Stimulated activated naive CD8-positive, alpha-beta T cell treated with anti-CD3 and anti-CD28 coated beads, Interleukin-15, amount 100 ng/mL, for 72 hours (primary cell): ENCODE measurements around the gene NFIB.

Experiments used
- ATAC-seq: fragments of 150-1000 bp; cut with Tn5 transposase; 2 replicates; pipeline ENCODE4 v1.10.0; 2021; ENCODE audit warnings: mild to moderate bottlenecking, moderate library complexity
- DNase-seq, 2 donors: peaks; one replicate each; pipeline ENCODE4 v3.0.0; 2021 to 2022
- H3K27ac Mint-ChIP-seq, 2 donors: one replicate each; pipeline ENCODE4 v1.8.0; 2022; ENCODE audit warnings: mild to moderate bottlenecking in 2 of 2, mixed read lengths in 2 of 2, moderate library complexity in 2 of 2
- H3K27me3 Mint-ChIP-seq: one replicate; pipeline ENCODE4 v1.8.0; 2022; ENCODE audit warnings: mixed read lengths
- H3K4me1 Mint-ChIP-seq: one replicate; pipeline ENCODE4 v1.8.0; 2022; ENCODE audit warnings: mild to moderate bottlenecking, mixed read lengths
- H3K4me3 Mint-ChIP-seq, 2 donors: one replicate each; pipeline ENCODE4 v1.8.0; 2022; ENCODE audit warnings: mild to moderate bottlenecking in 2 of 2, mixed read lengths in 2 of 2, moderate library complexity in 1 of 2
- H3K9me3 Mint-ChIP-seq, 2 donors: one replicate each; pipeline ENCODE4 v1.8.0; 2022; ENCODE audit warnings: mixed read lengths in 2 of 2

Gene NFIB

DNA sequence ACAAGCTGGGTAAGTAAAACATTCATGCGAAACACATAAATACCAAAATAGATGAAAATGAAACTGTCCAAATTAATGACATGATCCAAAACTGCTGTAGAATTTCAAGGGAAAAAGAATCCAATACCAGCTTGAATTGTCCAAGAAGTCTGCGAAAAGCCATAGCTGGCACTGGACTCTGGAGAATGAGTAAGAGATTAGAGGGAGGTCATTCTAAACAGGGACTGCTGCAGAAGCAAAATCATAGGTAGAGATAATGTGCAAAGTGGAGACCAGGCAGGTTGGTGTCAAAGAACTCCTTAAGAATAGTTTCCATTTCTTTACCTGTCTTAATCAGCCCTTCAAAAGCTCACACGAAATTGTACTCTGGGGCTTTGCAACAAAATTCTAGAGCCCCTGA lies 162.5 kb downstream of the NFIB start:
- H3K9me3 Mint-ChIP-seq, result no peaks in the 10 kb centered on the region
- DNase-seq (no peak), ATAC-seq (no peak)
- peaks cover 6% of the 10 kb centered on the region for H3K4me1 Mint-ChIP-seq
- H3K27me3 Mint-ChIP-seq, result peaks cover 18% of the 10 kb centered on the region
- H3K27ac Mint-ChIP-seq, result no peak overlapping the region
- no peak overlapping the region for H3K4me3 Mint-ChIP-seq

DNA sequence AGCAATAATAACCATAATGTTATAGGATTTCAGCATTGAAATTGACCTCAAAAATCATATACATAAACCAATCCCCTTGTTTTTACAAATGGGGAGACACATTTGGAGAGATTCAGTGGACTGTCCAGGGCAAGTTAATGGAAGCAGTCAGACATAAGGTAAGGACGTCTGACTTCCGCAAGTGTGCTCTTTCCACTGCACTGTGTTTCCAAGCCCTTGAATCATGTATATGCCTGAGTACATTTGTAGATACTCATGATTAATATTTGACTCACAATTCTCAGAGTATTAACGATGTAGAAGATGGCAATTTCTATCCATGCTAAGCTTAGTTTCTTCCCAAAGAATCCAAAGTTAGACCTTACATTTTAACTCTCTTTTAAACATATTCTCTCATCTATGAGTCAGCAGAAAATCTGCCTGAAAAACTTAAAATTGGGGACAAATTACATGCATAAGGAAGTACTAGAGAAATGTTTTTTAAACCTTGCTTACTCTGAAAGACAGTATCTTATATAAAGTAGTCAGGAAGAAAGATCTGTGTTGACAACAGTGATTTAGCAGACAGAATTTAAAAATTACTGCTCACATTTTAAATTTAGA lies 165.3 kb downstream of the NFIB start:
- Mint-ChIP-seq H3K4me1 (no peaks in the 10 kb centered on the region), H3K4me3 (no peak overlapping the region), H3K9me3 (no peaks in the 10 kb centered on the region), H3K27me3 (peaks cover 8% of the 10 kb centered on the region), H3K27ac (no peak overlapping the region)
- ATAC-seq, result no peak
- no peak for DNase-seq

DNA sequence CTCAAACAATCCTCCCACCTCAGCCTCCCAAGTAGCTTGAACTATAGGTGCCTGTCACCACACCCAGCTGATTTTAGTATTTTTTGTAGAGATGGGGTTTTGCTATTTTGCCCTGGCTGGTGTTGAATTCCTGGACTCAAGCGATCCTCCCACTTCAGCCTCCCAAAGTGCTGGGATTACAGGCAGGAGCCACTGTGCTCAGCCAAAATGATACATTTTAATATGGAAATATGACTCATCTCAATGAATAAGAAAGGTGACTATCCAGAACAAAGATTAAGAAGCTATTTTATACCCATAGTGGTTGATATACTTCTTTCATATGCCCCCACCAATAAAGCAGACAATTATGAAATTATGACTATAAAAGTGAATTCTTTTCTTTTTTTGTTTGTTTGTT lies 166.2 kb downstream of the NFIB start:
- ATAC-seq (no peak), DNase-seq (no peak)
- Mint-ChIP-seq H3K4me1 (no peaks in the 10 kb centered on the region), H3K4me3 (no peak overlapping the region), H3K27ac (no peak overlapping the region), H3K27me3 (peaks cover 8% of the 10 kb centered on the region), H3K9me3 (no peaks in the 10 kb centered on the region)

DNA sequence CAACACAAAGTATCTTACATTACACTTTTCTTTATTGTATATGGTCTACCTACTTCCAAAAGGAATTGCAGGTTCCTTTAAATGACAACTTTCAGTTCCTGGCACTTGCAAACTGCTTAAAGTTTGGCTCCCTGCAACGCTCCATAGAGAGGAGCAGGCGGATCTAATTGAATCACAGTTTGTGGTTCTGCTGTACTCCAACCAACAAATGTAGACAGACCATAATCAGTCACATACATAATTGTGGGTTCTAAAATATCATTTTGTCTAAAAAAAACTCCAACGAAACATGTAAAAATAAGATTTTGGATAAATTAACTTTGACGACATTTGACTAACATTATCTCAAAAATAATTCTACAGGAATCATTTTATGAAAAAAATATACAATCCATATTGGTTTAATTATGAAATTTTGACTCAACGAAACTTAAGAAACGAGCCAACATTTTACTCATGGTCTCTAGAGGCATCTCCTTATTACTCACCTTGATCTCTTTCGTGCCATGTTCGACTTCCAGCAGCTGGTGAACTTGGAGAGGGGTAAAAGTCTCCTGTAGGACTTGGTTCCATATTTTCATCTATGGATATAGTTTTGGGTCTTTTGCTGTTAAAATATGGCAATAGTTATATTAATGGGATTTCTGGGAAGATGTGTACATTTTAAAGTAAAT lies 167.6 kb downstream of the NFIB start:
- no peak for ATAC-seq
- peaks cover 5% of the 10 kb centered on the region for H3K27me3 Mint-ChIP-seq
- DNase-seq, result no peak
- no peaks in the 10 kb centered on the region for H3K9me3 Mint-ChIP-seq
- H3K4me1 Mint-ChIP-seq, result no peaks in the 10 kb centered on the region
- H3K27ac Mint-ChIP-seq, result no peak overlapping the region
- no peak overlapping the region for H3K4me3 Mint-ChIP-seq

DNA sequence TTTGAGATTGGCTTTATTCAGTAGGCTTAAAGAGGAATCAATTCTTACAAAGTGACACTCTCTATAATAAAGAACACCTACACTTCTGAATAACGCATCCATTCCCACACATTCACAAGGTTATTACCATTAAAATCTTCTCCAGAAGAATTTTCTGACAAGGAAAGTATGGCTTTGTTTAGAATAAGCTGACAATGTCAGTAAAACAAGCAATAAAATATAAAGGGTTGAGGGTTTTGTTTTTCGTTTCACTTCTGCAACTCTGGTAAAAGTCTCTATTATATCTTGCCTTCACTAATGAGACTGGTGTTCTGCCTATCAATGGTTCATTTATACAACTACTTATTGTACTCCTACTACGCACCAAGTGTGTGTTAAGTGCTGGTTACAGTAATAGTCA lies 169.7 kb downstream of the NFIB start:
- Mint-ChIP-seq H3K27me3 (no peaks in the 10 kb centered on the region), H3K4me3 (no peak overlapping the region), H3K9me3 (no peaks in the 10 kb centered on the region), H3K4me1 (no peaks in the 10 kb centered on the region), H3K27ac (no peak overlapping the region)
- ATAC-seq (no peak), DNase-seq (no peak)

DNA sequence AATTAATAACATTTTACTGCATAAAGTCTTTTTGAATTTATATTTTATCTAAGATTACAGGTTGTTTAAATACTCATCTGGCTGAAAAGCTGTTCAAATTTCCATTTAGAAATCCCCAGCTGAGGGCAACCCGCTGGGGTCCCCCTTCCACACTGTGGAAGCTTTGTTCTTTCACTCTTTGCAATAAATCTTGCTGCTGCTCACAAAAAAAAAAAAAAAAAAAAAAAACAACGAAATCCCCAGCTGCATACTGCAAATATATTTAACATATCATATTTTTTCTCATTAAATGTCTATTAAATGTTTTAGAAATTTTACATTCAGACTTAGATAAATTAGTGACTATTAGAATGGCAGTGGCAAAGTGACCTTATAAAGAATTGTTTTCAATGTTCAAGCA lies 172.2 kb downstream of the NFIB start:
- Mint-ChIP-seq H3K27ac (no peak overlapping the region), H3K27me3 (no peaks in the 10 kb centered on the region), H3K9me3 (no peaks in the 10 kb centered on the region), H3K4me1 (no peaks in the 10 kb centered on the region), H3K4me3 (no peak overlapping the region)
- ATAC-seq (no peak), DNase-seq (no peak)

DNA sequence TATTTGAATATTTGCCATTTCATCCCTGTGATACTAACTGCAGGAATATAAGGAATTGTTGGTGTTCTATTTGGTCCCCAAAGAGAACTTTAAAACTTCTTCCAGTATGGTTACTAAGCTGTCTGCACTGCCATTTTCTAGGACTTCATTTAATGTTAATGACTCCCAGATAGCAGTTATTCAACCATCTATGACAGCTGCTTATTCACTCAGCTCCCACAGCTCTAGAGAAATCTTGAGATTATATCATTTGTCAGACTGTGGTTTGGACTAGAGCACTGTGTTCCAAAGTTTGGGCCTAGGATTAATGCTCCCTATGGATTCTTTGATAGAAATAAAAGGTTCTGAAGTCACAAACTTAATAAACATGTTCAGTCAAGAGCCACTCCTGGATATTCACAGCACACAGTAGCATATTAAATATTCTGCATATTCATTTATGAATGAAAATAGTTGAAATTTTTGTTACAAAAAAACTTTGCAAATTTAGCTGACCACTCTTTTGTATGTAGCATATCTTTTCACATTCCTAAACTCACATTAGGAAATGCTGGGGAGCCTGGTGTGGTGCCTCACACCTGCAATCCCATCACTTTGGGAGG lies 173.7 kb downstream of the NFIB start:
- no peaks in the 10 kb centered on the region for H3K9me3 Mint-ChIP-seq
- ATAC-seq (no peak), DNase-seq (no peak)
- no peak overlapping the region for H3K4me3 Mint-ChIP-seq
- no peaks in the 10 kb centered on the region for H3K4me1 Mint-ChIP-seq
- no peaks in the 10 kb centered on the region for H3K27me3 Mint-ChIP-seq
- H3K27ac Mint-ChIP-seq, result no peak overlapping the region

DNA sequence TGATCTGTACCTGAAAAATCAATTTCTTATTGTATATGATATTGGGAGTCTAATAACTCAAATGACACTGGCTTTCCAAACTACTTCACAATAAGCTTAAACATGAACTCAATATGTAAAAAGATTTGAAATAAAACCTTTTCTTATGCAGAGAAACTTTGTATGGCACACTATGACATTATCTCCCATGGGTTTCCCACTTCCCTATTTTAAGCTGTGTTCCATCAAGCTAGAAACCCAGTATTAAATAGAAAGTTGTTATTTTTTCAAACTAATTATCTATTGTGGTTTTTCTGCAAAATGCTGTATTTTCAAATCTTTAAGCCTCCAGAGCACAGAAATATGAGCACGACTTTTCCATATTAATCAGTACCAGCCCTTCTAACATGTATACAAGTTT lies 174.7 kb downstream of the NFIB start:
- Mint-ChIP-seq H3K27me3 (no peaks in the 10 kb centered on the region), H3K4me1 (no peaks in the 10 kb centered on the region), H3K27ac (no peak overlapping the region), H3K9me3 (no peaks in the 10 kb centered on the region), H3K4me3 (no peak overlapping the region)
- DNase-seq (no peak), ATAC-seq (no peak)

DNA sequence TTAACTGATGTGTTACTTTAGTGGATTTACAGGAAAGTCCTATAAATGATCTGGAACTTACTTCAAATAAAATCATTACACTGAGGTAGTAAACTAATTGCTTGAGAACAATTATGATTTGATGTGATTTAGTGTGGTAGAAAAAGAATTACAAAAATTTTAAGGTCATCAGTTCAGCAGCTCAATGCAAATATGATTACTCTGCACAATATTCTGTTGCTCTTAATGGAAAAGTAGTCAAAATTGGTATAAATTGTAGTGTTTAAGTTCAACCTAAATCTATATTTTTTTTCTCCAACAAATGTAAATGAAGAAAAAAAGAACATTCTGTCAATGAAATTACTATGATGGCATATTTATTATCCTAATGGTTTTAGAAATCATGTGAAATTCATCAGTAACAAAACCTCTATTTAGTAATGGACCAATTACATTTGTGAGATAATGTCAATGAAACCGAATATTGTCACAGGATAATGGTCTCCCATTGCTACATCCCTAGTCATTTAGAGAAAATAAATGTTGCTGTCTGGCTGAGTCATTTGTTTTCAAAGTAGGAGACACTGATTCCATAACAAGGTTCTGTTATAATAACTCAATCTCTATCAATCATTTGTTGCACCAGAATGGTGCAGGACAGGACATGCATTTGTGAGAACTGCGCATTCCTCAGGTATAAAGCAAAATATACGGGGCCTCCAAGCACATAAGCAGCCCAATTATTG lies 177.1 kb downstream of the NFIB start:
- Mint-ChIP-seq H3K27ac (no peak overlapping the region), H3K4me1 (no peaks in the 10 kb centered on the region), H3K9me3 (no peaks in the 10 kb centered on the region), H3K27me3 (no peaks in the 10 kb centered on the region), H3K4me3 (no peak overlapping the region)
- no peak for DNase-seq
- ATAC-seq, result no peak

DNA sequence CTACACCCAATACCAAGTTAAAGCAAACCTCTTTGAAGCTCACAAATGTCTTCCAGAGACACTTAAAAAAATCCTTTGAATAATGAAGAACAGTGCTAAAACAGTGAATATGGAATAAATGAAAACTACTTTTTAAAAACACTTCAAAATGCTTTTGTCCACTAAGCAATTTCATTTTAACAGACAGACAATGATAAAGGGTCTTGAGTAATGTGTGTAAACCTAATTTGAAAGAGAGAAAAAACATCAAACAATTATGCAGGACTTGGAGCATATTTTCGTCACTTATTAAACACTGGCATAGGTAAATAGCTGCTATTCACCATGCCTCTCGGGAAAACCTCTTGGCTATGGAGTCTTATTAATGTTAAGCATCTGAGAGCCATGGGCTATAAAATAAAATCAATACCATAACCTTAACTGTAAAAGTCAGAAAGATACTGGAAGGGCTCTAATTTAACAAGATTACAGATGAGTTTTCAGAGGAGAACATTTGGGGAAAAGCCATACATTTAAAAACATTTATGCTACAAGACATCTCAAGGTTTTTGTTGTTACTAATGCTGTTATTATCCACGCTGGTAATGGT lies 177.8 kb downstream of the NFIB start:
- Mint-ChIP-seq H3K9me3 (no peaks in the 10 kb centered on the region), H3K27ac (no peak overlapping the region), H3K4me1 (no peaks in the 10 kb centered on the region), H3K27me3 (no peaks in the 10 kb centered on the region), H3K4me3 (no peak overlapping the region)
- DNase-seq (no peak), ATAC-seq (no peak)

DNA sequence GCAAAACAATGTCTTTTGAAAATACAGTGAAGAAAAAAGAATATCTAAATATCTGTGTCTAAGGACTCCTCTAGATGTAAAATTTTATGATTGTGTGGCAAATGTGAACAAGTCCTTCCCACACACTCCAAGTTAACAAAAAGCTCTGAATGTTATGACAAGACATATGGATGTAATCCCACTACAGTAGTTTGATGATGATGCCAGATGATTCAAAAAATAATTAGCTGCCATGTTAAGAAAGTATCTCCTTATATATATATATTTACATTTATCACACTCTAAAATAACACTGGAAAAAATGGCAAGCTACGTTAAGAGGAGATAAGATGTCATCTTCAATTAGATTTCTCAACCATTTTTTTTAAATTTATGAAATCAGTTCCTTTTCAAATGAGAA lies 178.5 kb downstream of the NFIB start:
- no peak for DNase-seq
- H3K4me3 Mint-ChIP-seq, result no peak overlapping the region

DNA sequence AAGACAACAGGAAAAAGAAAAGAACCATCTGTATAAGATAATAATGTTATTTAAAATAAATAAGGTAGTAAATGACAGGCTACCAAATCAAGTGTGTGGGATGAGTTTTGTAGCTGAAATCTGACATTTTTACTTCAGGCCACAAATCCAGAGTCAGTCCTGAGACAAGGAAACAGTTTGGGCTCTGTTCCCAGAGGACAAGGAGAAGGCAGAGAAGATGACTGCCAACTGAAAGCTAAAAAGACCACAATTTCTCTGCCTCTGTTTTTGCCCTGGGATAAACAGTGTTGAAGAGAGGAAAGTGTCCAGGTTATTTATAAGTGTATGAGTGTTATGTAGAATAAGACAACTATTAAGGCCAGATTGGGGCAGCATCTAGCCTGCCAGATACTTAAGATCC lies 180.5 kb downstream of the NFIB start:
- no peak for ATAC-seq
- Mint-ChIP-seq H3K9me3 (no peaks in the 10 kb centered on the region), H3K4me3 (no peak overlapping the region), H3K27me3 (no peaks in the 10 kb centered on the region), H3K27ac (no peak overlapping the region), H3K4me1 (no peaks in the 10 kb centered on the region)
- DNase-seq, result no peak

More for the DNA sequence above, 178.5 kb downstream of the NFIB start:
- ATAC-seq, result no peak
- Mint-ChIP-seq H3K27ac (no peak overlapping the region), H3K4me1 (no peaks in the 10 kb centered on the region), H3K9me3 (no peaks in the 10 kb centered on the region), H3K27me3 (no peaks in the 10 kb centered on the region)

DNA sequence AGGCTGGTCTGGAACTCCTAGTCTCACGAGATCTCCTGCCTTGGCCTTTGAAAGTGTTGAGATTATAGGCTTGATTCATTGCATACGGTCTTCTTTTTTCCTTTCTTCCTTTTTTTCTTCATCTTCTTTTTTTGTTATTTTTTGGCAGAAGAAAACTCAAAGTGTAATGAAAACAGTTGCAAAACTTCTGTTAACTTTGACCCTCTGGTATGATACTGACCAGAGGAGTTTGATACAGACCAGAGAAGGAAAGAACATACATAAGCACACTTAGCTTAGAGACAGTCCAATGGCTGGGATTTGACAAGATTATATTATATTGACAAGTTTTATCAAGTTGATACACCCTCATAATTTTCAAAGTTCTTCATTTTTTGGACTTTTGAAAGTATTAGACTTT lies 181.2 kb downstream of the NFIB start:
- H3K27me3 Mint-ChIP-seq, result no peaks in the 10 kb centered on the region
- no peak for DNase-seq
- no peak overlapping the region for H3K4me3 Mint-ChIP-seq
- H3K27ac Mint-ChIP-seq, result no peak overlapping the region
- no peak for ATAC-seq
- H3K9me3 Mint-ChIP-seq, result no peaks in the 10 kb centered on the region
- no peaks in the 10 kb centered on the region for H3K4me1 Mint-ChIP-seq

DNA sequence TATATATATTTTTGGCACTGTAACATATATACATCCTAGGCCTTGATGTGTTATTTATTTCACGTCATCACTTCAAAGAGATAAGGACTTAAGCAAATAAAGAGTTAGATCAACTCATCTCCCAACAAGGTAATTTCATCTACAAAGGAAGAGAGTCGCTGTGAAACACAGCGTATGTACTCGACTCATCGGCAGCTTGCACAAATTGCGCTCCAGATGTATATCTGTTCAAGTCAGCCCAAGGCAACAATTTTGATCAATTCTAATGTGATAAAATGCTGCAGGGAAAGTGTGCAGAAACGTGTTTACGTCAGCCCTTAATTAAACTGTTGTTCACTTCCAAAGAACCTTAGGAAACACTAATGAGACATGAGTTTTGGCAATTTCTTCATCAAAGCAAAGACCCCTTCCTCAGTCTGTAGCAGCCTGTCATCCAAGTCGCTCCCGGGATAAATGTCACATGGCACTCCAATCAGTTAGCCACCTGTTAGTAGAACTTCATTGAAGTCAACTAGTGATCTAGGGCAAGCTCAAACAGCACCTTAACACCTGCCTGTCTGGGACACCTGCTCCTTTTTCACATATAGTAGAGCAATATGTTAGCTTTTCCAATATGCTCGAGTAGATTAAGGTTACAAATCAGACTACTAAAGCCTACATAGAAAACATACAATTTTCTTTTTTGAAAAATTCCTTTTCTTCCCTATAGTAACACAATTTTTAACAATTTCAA lies 182.4 kb downstream of the NFIB start:
- Mint-ChIP-seq H3K27ac (no peak overlapping the region), H3K4me3 (no peak overlapping the region), H3K4me1 (no peaks in the 10 kb centered on the region), H3K9me3 (no peaks in the 10 kb centered on the region), H3K27me3 (no peaks in the 10 kb centered on the region)
- ATAC-seq, result no peak
- DNase-seq, result no peak

DNA sequence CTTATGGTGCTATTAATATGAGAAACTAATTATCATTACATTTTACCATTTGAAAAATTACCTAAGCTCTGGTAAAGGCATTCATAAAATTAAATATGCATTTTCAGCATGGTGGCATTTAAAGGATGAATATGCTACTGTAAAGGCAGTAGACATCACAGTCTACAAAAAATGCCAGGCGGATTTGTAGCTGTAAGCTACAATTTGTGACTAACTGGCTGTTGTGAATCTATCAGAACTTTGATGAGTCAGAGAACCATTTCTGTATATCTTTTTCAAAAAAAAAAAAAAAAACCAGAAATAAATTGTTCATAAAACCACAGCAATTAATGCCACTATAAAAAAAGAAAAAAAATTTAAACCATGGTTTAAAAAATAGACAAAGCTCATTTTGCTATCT lies 186.3 kb downstream of the NFIB start:
- no peak overlapping the region for H3K4me3 Mint-ChIP-seq
- no peak for DNase-seq
- peaks cover 0 to 7% of the 10 kb centered on the region in 2 donors for H3K9me3 Mint-ChIP-seq
- H3K4me1 Mint-ChIP-seq, result no peaks in the 10 kb centered on the region
- no peak overlapping the region for H3K27ac Mint-ChIP-seq
- H3K27me3 Mint-ChIP-seq, result no peaks in the 10 kb centered on the region
- no peak for ATAC-seq
